ENCODE measurements around the gene REN. TPM values are rescaled to one million over a fixed set of nuclear protein-coding genes. Genes with fewer than 3 reads are reported as not detected.
A peak's percentile ranks its signal among the peaks of the same experiment; 100 is the strongest.

The REN gene
- total and polyA plus RNA-seq, 9 of the 15 experiments (the other 6 are each of a cell fraction or from before 2014, with no cell fraction given) = 1.7 to 9.9 (median 3.1) TPM

DNA sequence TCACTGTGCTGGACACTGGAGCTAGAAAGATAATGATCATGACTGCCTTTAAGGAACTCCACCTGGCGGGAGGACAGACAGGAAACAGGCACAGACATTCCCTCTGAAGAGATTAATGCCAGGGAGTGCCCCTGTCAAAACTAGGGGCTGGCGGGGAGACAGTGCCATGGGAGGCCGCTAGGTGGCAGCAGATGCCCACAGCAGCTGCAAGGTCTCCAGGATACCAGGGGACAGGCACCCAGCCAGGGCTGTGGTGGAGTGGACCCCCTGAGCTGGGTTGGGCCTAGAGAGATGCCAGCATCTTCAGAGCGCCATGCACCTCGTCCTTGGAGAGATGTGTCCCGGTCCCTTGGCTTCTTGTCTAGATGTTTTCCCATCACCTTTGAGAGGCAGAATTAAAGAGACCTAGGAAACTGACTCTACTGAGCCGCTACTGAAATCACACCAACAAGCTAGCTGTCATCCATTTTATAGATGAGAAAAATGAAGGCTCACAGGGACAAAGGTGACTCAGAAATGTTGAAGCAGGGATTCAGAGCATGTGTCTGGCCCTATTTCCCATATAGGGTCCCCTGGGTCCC lies 3.6 kb downstream of the REN start (continued):
- TF ChIP-seq, protein P1, sequence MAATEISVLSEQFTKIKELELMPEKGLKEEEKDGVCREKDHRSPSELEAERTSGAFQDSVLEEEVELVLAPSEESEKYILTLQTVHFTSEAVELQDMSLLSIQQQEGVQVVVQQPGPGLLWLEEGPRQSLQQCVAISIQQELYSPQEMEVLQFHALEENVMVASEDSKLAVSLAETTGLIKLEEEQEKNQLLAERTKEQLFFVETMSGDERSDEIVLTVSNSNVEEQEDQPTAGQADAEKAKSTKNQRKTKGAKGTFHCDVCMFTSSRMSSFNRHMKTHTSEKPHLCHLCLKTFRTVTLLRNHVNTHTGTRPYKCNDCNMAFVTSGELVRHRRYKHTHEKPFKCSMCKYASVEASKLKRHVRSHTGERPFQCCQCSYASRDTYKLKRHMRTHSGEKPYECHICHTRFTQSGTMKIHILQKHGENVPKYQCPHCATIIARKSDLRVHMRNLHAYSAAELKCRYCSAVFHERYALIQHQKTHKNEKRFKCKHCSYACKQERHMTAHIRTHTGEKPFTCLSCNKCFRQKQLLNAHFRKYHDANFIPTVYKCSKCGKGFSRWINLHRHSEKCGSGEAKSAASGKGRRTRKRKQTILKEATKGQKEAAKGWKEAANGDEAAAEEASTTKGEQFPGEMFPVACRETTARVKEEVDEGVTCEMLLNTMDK (IDR thresholded peaks at IDR 0.05; ENCODE audit: borderline replicate concordance, insufficient read depth, low read depth, low read length, poor library complexity, severe bottlenecking) = peak; percentile 45
- TF ChIP-seq, protein P2, sequence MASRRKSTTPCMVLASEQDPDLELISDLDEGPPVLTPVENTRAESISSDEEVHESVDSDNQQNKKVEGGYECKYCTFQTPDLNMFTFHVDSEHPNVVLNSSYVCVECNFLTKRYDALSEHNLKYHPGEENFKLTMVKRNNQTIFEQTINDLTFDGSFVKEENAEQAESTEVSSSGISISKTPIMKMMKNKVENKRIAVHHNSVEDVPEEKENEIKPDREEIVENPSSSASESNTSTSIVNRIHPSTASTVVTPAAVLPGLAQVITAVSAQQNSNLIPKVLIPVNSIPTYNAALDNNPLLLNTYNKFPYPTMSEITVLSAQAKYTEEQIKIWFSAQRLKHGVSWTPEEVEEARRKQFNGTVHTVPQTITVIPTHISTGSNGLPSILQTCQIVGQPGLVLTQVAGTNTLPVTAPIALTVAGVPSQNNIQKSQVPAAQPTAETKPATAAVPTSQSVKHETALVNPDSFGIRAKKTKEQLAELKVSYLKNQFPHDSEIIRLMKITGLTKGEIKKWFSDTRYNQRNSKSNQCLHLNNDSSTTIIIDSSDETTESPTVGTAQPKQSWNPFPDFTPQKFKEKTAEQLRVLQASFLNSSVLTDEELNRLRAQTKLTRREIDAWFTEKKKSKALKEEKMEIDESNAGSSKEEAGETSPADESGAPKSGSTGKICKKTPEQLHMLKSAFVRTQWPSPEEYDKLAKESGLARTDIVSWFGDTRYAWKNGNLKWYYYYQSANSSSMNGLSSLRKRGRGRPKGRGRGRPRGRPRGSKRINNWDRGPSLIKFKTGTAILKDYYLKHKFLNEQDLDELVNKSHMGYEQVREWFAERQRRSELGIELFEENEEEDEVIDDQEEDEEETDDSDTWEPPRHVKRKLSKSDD (conservative IDR thresholded peaks at IDR 0.05; ENCODE audit: low read length) = 0 out of 2 replicates have a peak, but pooled peaks have one; percentile 46
- TF ChIP-seq, protein P3, sequence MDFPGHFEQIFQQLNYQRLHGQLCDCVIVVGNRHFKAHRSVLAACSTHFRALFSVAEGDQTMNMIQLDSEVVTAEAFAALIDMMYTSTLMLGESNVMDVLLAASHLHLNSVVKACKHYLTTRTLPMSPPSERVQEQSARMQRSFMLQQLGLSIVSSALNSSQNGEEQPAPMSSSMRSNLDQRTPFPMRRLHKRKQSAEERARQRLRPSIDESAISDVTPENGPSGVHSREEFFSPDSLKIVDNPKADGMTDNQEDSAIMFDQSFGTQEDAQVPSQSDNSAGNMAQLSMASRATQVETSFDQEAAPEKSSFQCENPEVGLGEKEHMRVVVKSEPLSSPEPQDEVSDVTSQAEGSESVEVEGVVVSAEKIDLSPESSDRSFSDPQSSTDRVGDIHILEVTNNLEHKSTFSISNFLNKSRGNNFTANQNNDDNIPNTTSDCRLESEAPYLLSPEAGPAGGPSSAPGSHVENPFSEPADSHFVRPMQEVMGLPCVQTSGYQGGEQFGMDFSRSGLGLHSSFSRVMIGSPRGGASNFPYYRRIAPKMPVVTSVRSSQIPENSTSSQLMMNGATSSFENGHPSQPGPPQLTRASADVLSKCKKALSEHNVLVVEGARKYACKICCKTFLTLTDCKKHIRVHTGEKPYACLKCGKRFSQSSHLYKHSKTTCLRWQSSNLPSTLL (IDR thresholded peaks at IDR 0.05) = no peak
- TF ChIP-seq, protein P4, sequence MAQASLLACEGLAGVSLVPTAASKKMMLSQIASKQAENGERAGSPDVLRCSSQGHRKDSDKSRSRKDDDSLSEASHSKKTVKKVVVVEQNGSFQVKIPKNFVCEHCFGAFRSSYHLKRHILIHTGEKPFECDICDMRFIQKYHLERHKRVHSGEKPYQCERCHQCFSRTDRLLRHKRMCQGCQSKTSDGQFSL (CRISPR knock-in tag; IDR thresholded peaks at IDR 0.05) = no peak
- TF ChIP-seq, protein P4 (tag; IDR thresholded peaks at IDR 0.05) = no peak
- peak; percentile 42; the same call in 1 of the 2 replicates for TF ChIP-seq RFX1 (IDR thresholded peaks at IDR 0.05)
- no peak for TF ChIP-seq ZNF668 (CRISPR knock-in tag; IDR thresholded peaks at IDR 0.05)
- TF ChIP-seq, protein P5, sequence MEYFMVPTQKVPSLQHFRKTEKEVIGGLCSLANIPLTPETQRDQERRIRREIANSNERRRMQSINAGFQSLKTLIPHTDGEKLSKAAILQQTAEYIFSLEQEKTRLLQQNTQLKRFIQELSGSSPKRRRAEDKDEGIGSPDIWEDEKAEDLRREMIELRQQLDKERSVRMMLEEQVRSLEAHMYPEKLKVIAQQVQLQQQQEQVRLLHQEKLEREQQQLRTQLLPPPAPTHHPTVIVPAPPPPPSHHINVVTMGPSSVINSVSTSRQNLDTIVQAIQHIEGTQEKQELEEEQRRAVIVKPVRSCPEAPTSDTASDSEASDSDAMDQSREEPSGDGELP (CRISPR knock-in tag; IDR thresholded peaks at IDR 0.05; ENCODE audit: borderline replicate concordance) = peak; percentile 62; the same call in 1 of the 2 replicates
- TF ChIP-seq RBM25 (IDR thresholded peaks at IDR 0.05; ENCODE audit: low read depth, low read length, severe bottlenecking) = no peak
- TF ChIP-seq CREM (IDR thresholded peaks at IDR 0.05; ENCODE audit: low read depth) = 0 out of 2 replicates have a peak, but pooled peaks have one; percentile 7
- TF ChIP-seq, protein P6, sequence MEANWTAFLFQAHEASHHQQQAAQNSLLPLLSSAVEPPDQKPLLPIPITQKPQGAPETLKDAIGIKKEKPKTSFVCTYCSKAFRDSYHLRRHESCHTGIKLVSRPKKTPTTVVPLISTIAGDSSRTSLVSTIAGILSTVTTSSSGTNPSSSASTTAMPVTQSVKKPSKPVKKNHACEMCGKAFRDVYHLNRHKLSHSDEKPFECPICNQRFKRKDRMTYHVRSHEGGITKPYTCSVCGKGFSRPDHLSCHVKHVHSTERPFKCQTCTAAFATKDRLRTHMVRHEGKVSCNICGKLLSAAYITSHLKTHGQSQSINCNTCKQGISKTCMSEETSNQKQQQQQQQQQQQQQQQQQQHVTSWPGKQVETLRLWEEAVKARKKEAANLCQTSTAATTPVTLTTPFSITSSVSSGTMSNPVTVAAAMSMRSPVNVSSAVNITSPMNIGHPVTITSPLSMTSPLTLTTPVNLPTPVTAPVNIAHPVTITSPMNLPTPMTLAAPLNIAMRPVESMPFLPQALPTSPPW (CRISPR knock-in tag; IDR thresholded peaks at IDR 0.05) = 0 out of 2 replicates have a peak, but pooled peaks have one; percentile 24
- no peak for TF ChIP-seq KLF1 (tag; IDR thresholded peaks at IDR 0.05)
- TF ChIP-seq SMAD3 (CRISPR knock-in tag; conservative IDR thresholded peaks at IDR 0.05) = no peak
- peak; percentile 29; the same call in 1 of the 2 replicates for TF ChIP-seq L3MBTL2 (IDR thresholded peaks at IDR 0.05)
- peak in 1 of 2 experiments; percentile 43; a peak in 2 of 4 replicates for TF ChIP-seq MAZ (CRISPR knock-in tag; conservative IDR thresholded peaks at IDR 0.05 in 1 of 2, IDR thresholded peaks at IDR 0.05 in 1 of 2)
- TF ChIP-seq ZKSCAN1 (IDR thresholded peaks at IDR 0.05; ENCODE audit: low read depth, low read length) = 0 out of 2 replicates have a peak, but pooled peaks have one; percentile 37

Data from K562 (cell line).